ENCODE results near the gene KRT7. TPM values are rescaled to one million over a fixed set of nuclear protein-coding genes. Genes with fewer than 3 reads are reported as not detected.

Gene KRT7
- total RNA-seq, 1 experiment from 2014 or later, result 3,783 TPM

DNA sequence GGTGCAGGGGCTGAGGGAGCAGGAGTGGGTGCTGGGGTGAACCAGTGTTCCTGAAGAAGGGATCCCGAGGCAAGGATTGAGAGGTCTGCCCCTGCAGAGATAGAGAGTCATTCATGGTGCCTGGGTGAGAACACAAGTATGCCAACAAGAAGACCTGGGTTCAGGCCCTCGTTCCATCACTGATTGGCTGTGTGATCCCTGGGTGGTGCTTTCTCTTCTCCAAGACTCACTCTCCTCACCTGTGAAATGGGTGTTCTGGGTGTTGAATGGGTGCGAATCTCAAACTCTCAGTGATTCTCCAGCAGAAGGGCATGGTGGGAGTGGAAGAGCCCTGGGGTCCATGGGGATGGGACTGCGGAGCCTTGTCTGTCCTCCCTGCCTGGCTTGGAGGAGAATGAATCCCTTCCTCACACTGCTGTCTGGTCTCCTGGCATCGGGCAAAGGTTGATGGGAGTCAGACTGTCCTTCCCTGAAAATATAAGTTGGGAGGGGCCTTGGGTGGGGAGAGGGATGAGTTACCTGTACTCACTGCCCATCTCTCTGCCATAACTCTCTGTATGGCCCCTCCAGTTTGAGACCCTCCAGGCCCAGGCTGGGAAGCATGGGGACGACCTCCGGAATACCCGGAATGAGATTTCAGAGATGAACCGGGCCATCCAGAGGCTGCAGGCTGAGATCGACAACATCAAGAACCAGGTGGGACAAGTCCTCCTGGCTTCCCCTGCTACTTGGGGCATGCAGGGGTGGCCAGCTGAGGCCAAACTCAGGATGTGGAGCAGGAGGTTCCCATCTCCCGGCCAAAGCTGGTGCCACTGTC is 9.6 kb downstream of the KRT7 start:
- no peak for TF ChIP-seq EZH2 (IDR thresholded peaks at IDR 0.05; ENCODE audit: low read depth)
- TF ChIP-seq, protein P1, sequence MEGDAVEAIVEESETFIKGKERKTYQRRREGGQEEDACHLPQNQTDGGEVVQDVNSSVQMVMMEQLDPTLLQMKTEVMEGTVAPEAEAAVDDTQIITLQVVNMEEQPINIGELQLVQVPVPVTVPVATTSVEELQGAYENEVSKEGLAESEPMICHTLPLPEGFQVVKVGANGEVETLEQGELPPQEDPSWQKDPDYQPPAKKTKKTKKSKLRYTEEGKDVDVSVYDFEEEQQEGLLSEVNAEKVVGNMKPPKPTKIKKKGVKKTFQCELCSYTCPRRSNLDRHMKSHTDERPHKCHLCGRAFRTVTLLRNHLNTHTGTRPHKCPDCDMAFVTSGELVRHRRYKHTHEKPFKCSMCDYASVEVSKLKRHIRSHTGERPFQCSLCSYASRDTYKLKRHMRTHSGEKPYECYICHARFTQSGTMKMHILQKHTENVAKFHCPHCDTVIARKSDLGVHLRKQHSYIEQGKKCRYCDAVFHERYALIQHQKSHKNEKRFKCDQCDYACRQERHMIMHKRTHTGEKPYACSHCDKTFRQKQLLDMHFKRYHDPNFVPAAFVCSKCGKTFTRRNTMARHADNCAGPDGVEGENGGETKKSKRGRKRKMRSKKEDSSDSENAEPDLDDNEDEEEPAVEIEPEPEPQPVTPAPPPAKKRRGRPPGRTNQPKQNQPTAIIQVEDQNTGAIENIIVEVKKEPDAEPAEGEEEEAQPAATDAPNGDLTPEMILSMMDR (conservative IDR thresholded peaks at IDR 0.05), result no peak
- peaks cover 97% of the 10 kb centered on the region for H3F3A ChIP-seq (ENCODE audit: insufficient read depth, low read depth)
- no peaks in the 10 kb centered on the region for H3K9me3 ChIP-seq (ENCODE audit: insufficient read depth, low read depth)
- no peaks in the 10 kb centered on the region for H3K27me3 ChIP-seq (ENCODE audit: insufficient read depth, low read depth)
- ChIA-PET POLR2A (ENCODE audit: unreplicated experiment) (interaction anchor here (0.5 to 3.3 kb wide), 10 partner anchors 9 to 631 kb away, joined by 3 to 34 read pairs (median 6); partner anchors contain the start of gene KRT7), CTCF (interaction anchor here (1.4 to 2.6 kb wide), 2 partner anchors 21 to 37 kb away, joined by 3 to 23 read pairs; no protein-coding TSS in a partner anchor)
- peak overlapping the region; percentile 59 for H3K4me2 ChIP-seq
- H2AFZ ChIP-seq, result no peak overlapping the region
- H3K79me2 ChIP-seq (ENCODE audit: low read depth), result peaks cover 45% of the 10 kb centered on the region
- H3K4me1 ChIP-seq (replicated peaks; ENCODE audit: insufficient read depth), result peaks cover 100% of the 10 kb centered on the region
- intact Hi-C loops (cut with micrococcal nuclease; ENCODE audit: unreplicated experiment), result no loop called here
- peaks cover 68% of the 10 kb centered on the region for H4K20me1 ChIP-seq (ENCODE audit: insufficient read depth)
- peak overlapping the region; percentile 90 for H3K27ac ChIP-seq
- H3K4me3 ChIP-seq, result peak overlapping the region; percentile 16; the same call in 1 of the 2 replicates
- peaks cover 86% of the 10 kb centered on the region for H3K36me3 ChIP-seq (ENCODE audit: low read depth)
- no peaks in the 10 kb centered on the region for H3K9me2 ChIP-seq (ENCODE audit: insufficient read depth)
- DNase-seq, result no peak
- BruUV-seq (replicated peaks), result TSS peak; percentile 33

DNA sequence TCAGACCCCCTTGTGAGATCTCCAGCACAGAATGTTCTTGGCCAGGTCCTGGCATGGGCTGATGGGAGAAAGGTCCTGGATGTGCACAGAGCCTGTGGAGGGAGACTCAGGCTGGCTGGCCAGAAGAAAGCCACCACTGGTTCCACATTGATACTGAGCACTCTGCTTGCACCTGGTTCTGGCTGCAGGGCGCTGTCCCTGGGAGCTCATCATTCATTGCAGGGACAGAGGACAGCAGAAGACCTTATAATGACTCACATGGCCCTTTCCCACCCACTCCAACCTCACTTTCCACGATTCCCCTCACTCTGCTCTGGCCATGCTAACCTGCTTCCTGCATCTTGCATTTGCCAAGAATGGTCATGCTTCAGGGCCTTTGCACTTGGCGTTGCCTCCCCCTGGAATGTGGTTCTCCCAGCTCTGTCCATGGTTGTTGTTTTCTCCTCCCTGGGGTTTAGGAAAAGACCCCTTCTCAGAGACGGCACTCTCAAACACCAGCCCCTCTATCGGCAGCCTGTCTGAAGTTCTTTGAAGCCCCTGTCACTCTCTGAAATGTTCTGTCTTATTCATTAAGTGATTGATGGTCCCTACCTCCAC is 10.3 kb downstream of the KRT7 start:
- Histone ChIP-seq H3K27ac (peak overlapping the region; percentile 90), H3K4me1 (replicated peaks; ENCODE audit: insufficient read depth) (peaks cover 99% of the 10 kb centered on the region), H3K9me3 (ENCODE audit: insufficient read depth, low read depth) (no peaks in the 10 kb centered on the region), H3K79me2 (ENCODE audit: low read depth) (peaks cover 38% of the 10 kb centered on the region), H4K20me1 (ENCODE audit: insufficient read depth) (peaks cover 68% of the 10 kb centered on the region), H3F3A (ENCODE audit: insufficient read depth, low read depth) (peaks cover 97% of the 10 kb centered on the region), H3K36me3 (ENCODE audit: low read depth) (peaks cover 86% of the 10 kb centered on the region), H3K4me3 (peak overlapping the region; percentile 16; the same call in 1 of the 2 replicates), H3K27me3 (ENCODE audit: insufficient read depth, low read depth) (no peaks in the 10 kb centered on the region), H3K4me2 (peak overlapping the region; percentile 59), H2AFZ (no peak overlapping the region), H3K9me2 (ENCODE audit: insufficient read depth) (no peaks in the 10 kb centered on the region)
- BruUV-seq (replicated peaks), result no TSS peak
- ChIA-PET CTCF (interaction anchor here (1.3 to 2.6 kb wide), 4 partner anchors 8 to 87 kb away, joined by 3 to 23 read pairs (median 4); no protein-coding TSS in a partner anchor), POLR2A (ENCODE audit: unreplicated experiment) (interaction anchor here (0.5 to 3.3 kb wide), 15 partner anchors 10 to 819 kb away, joined by 3 to 34 read pairs (median 5); partner anchors contain the start of genes KRT7 and KRT80)
- TF ChIP-seq, protein P1 (conservative IDR thresholded peaks at IDR 0.05), result no peak
- DNase-seq, result peak; percentile 83 to 84
- intact Hi-C loops (cut with micrococcal nuclease; ENCODE audit: unreplicated experiment), result no loop called here

DNA sequence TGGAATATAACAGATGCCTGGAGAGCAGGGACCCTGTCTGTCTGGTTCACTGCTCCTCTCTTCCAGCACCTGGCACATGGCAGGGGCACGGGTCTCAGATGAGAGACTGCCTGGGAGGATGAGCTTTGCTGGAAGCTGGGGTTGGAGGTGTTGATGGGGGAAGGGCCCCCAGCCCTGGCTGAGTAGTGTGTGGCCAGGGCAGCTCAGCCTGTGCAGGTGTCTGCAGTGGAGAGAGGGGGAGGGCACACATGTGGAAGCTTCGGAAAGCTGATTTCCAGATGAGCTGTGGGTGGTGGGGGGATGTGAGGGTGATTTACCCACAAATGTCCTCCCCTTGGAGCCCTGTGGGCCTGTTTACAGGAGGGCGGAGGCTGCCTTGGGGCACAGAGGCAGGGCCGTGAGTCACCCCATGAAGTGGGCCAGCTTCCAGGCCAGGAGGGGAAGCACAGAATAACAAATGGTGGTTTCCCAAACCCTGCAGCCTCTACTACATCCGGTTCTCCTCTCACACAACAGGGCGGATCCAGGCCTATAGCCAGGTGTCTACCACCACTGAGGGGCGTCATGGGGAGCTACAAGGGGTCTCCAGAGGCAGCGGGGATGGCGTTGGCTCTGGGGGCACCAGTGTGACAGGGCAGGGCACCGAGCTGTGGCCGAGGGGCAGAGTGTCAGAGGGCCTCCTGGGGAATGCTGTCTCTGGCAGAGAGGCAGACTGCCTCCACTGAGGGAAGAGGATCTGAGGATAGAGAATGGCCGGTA is 11.0 kb downstream of the KRT7 start:
- Histone ChIP-seq H3K4me3 (0 out of 2 replicates have a peak overlapping the region, but pooled peaks have one; percentile 7), H3K9me2 (ENCODE audit: insufficient read depth) (no peaks in the 10 kb centered on the region), H3K36me3 (ENCODE audit: low read depth) (peaks cover 84% of the 10 kb centered on the region), H3K27me3 (ENCODE audit: insufficient read depth, low read depth) (no peaks in the 10 kb centered on the region), H2AFZ (no peak overlapping the region), H4K20me1 (ENCODE audit: insufficient read depth) (peaks cover 65% of the 10 kb centered on the region), H3K27ac (peak overlapping the region; percentile 90), H3K4me1 (replicated peaks; ENCODE audit: insufficient read depth) (peaks cover 99% of the 10 kb centered on the region), H3K79me2 (ENCODE audit: low read depth) (peaks cover 31% of the 10 kb centered on the region), H3F3A (ENCODE audit: insufficient read depth, low read depth) (peaks cover 97% of the 10 kb centered on the region), H3K4me2 (peak overlapping the region; percentile 59), H3K9me3 (ENCODE audit: insufficient read depth, low read depth) (no peaks in the 10 kb centered on the region)
- BruUV-seq (replicated peaks), result no TSS peak
- DNase-seq, result peak; percentile 89 to 95
- intact Hi-C loops (cut with micrococcal nuclease; ENCODE audit: unreplicated experiment), result loop anchor here (1.0 to 2.0 kb wide), 4 partner anchors 29 to 83 kb away; no protein-coding TSS in a partner anchor
- CTCF ChIA-PET, result interaction anchor here (1.3 to 2.6 kb wide), 4 partner anchors 9 to 87 kb away, joined by 3 to 23 read pairs (median 4); no protein-coding TSS in a partner anchor
- TF ChIP-seq, protein P1 (conservative IDR thresholded peaks at IDR 0.05), result no peak; the same call in 1 of the 2 replicates
- TF ChIP-seq EZH2 (IDR thresholded peaks at IDR 0.05; ENCODE audit: low read depth), result no peak
- POLR2A ChIA-PET (ENCODE audit: unreplicated experiment), result interaction anchor here (0.6 to 3.3 kb wide), 18 partner anchors 13 to 818 kb away, joined by 3 to 34 read pairs (median 6); partner anchors contain the start of genes EIF4B and KRT80
